Ovary (tissue), 9 donors: ENCODE results near the gene SLC16A5. TPM values are rescaled to one million over a fixed set of nuclear protein-coding genes. Genes with fewer than 3 reads are reported as not detected.

Experiments used
- DNase-seq, 5 donors: peaks; one replicate each; pipeline ENCODE4 v3.0.0-alpha.2; 2019 to 2020
- H3K27ac ChIP-seq, 2 donors: fragments of 200-600 bp; one replicate each; pipeline versions ENCODE4 v1.5.1 to v1.8.0; 2019 to 2022
- H3K27me3 ChIP-seq: fragments of 200-600 bp; one replicate; pipeline ENCODE4 v1.8.0; 2022
- H3K36me3 ChIP-seq: fragments of 200-600 bp; sonication (generic); one replicate; pipeline ENCODE4 v1.5.1; 2019
- H3K4me1 ChIP-seq: one replicate; pipeline ENCODE4 v1.8.1; 2013; ENCODE audit warnings: mild to moderate bottlenecking, moderate library complexity; ENCODE audit not compliant: insufficient read depth
- H3K4me3 ChIP-seq: fragments of 200-600 bp; sonication (generic); one replicate; pipeline ENCODE4 v1.5.1; 2017
- H3K9me3 ChIP-seq, 2 donors: fragments of 200-600 bp in 1 of 2; sonication (generic) in 1 of 2; one replicate each; pipeline versions ENCODE4 v1.5.1 to v1.8.1; 2013 to 2019; ENCODE audit warnings: mild to moderate bottlenecking in 1 of 2, moderate library complexity in 1 of 2
- EP300 ChIP-seq: sonication (generic); formaldehyde crosslinking; IDR thresholded peaks from one replicate; pipeline ENCODE4 v1.6.1; 2017; ENCODE audit warnings: antibody characterized with exemption
- POLR2A ChIP-seq: fragments of 450-650 bp; IDR thresholded peaks from one replicate; pipeline ENCODE4 v1.6.1; 2017; ENCODE audit warnings: antibody characterized with exemption, mild to moderate bottlenecking, moderate library complexity
- WGBS, 3 donors: extraction: QIAGEN DNeasy Blood & Tissue Kit in 1 of 3; methylation state at CpG; one replicate each; pipeline versions ENCODE4 v1.1.5 to v1.1.7; 2013 to 2017; 5-methylcytosine and 5-hydroxymethylcytosine counted together
- intact Hi-C, 4 donors: fragments of 100-400 bp; cut with DNase I; formaldehyde crosslinking; loops; one replicate each; pipeline versions ENCODE4 v1.11.0 to v1.15.1; 2022 to 2023
- polyA plus RNA-seq, 2 donors: library from polyadenylated mRNA; stranded (reverse); fragments of 200-250 nt in 1 of 2; fragments of 350-450 nt in 1 of 2; fragmentation: Illumina TruSeq in 1 of 2; extraction: RNeasy Lipid Tissue Mini Kit (QIAGEN cat#74804) in 1 of 2; gene quantifications; one replicate each; pipeline ENCODE4 v1.2.3, GENCODE V29; 2013 to 2014
- total RNA-seq, 7 donors: library from RNA; depleted of rRNA in 2 of 7; stranded (reverse); fragments of >200 nt in 2 of 7; fragmentation: NEBNext Ultra II Directional in 3 of 7; extraction: Animal tissue kit (Norgen Biotek cat#: 25700) in 3 of 7; gene quantifications; one replicate each; pipeline versions ENCODE4 v1.1.0 to v1.2.4, GENCODE V29; 2016 to 2023
- TF ChIP-seq, protein P1 (sequence below), 3 donors: fragments of 450-650 bp in 2 of 3; fragments of 200-600 bp in 1 of 3; IDR thresholded peaks; one replicate each; pipeline versions ENCODE4 v1.5.1 to v1.8.0; 2016 to 2022; ENCODE audit warnings: antibody characterized with exemption in 3 of 3, mild to moderate bottlenecking in 1 of 3
- donor health status: DM: no; HTN: no; CAD: no; lungs with moderate emphysema.
- donor health status: DM: no; HTN: no; CAD: no.
- donor health status: Bipolar disorder and iron deficiency.
- donor health status: DM: yes; HTN: yes; CAD: no.
- donor health status: DM: no; HTN: no; CAD: no.
- donor health status: DM: yes; HTN: yes; CAD: no.

Gene SLC16A5
- total and polyA plus RNA-seq, 9 donors: 2.0 to 20.6 (median 12.1) TPM

GRCh38 chr17:75063626-75064025 is 24.1 kb upstream of the SLC16A5 start:
- 79 to 92% (median 91%) methylated on average over 3 of the region's 3 CpGs for WGBS, 3 donors
- Histone ChIP-seq H3K9me3 (no peaks in the 10 kb centered on the region), H3K27ac (no peak overlapping the region), H3K4me3 (no peak overlapping the region), H3K4me1 (peaks cover 2% of the 10 kb centered on the region), H3K36me3 (no peaks in the 10 kb centered on the region), H3K27me3 (no peaks in the 10 kb centered on the region)
- intact Hi-C loops: loop anchor here in 1 of 4 donors (10.0 kb wide), 1 partner anchor 131 kb away; no protein-coding TSS in a partner anchor
- no peak for DNase-seq
- TF ChIP-seq, protein P1, sequence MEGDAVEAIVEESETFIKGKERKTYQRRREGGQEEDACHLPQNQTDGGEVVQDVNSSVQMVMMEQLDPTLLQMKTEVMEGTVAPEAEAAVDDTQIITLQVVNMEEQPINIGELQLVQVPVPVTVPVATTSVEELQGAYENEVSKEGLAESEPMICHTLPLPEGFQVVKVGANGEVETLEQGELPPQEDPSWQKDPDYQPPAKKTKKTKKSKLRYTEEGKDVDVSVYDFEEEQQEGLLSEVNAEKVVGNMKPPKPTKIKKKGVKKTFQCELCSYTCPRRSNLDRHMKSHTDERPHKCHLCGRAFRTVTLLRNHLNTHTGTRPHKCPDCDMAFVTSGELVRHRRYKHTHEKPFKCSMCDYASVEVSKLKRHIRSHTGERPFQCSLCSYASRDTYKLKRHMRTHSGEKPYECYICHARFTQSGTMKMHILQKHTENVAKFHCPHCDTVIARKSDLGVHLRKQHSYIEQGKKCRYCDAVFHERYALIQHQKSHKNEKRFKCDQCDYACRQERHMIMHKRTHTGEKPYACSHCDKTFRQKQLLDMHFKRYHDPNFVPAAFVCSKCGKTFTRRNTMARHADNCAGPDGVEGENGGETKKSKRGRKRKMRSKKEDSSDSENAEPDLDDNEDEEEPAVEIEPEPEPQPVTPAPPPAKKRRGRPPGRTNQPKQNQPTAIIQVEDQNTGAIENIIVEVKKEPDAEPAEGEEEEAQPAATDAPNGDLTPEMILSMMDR (IDR thresholded peaks at IDR 0.05): no peak
- TF ChIP-seq EP300 (no peak), POLR2A (no peak)

GRCh38 chr17:75064040-75064439 is 23.7 kb upstream of the SLC16A5 start:
- TF ChIP-seq EP300 (no peak), POLR2A (no peak)
- TF ChIP-seq, protein P1 (IDR thresholded peaks at IDR 0.05): no peak
- Histone ChIP-seq H3K36me3 (no peaks in the 10 kb centered on the region), H3K27ac (no peak overlapping the region), H3K27me3 (no peaks in the 10 kb centered on the region), H3K4me3 (no peak overlapping the region), H3K4me1 (peaks cover 2% of the 10 kb centered on the region), H3K9me3 (no peaks in the 10 kb centered on the region)
- WGBS, 3 donors: 90 to 95% (median 91%) methylated on average over 11 of the region's 11 CpGs
- intact Hi-C loops: loop anchor here in 1 of 4 donors (10.0 kb wide), 1 partner anchor 131 kb away; no protein-coding TSS in a partner anchor
- DNase-seq: no peak

GRCh38 chr17:75064460-75064859 is 23.3 kb upstream of the SLC16A5 start:
- H3K36me3 ChIP-seq: no peaks in the 10 kb centered on the region
- H3K4me3 ChIP-seq: no peak overlapping the region
- TF ChIP-seq EP300: no peak
- TF ChIP-seq, protein P1 (IDR thresholded peaks at IDR 0.05): no peak
- no peak for TF ChIP-seq POLR2A
- WGBS, 3 donors: 78 to 85% (median 82%) methylated on average over 8 of the region's 8 CpGs
- DNase-seq: no peak
- intact Hi-C loops: loop anchor here in 1 of 4 donors (10.0 kb wide), 1 partner anchor 130 kb away; no protein-coding TSS in a partner anchor
- H3K4me1 ChIP-seq: peaks cover under 1% of the 10 kb centered on the region
- H3K9me3 ChIP-seq: no peaks in the 10 kb centered on the region
- H3K27ac ChIP-seq: no peak overlapping the region
- no peaks in the 10 kb centered on the region for H3K27me3 ChIP-seq

- no peaks in the 10 kb centered on the region for H3K4me1 ChIP-seq
- no peak for DNase-seq
- H3K27me3 ChIP-seq: no peaks in the 10 kb centered on the region
- 87 to 93% (median 91%) methylated on average over 18 of the region's 18 CpGs for WGBS, 3 donors
- intact Hi-C loops: loop anchor here in 1 of 4 donors (10.0 kb wide), 1 partner anchor 130 kb away; no protein-coding TSS in a partner anchor
- H3K4me3 ChIP-seq: no peak overlapping the region
- H3K9me3 ChIP-seq: no peaks in the 10 kb centered on the region
- no peaks in the 10 kb centered on the region for H3K36me3 ChIP-seq
- TF ChIP-seq, protein P1 (IDR thresholded peaks at IDR 0.05): no peak
- TF ChIP-seq POLR2A (no peak), EP300 (no peak)
- H3K27ac ChIP-seq: no peak overlapping the region
These were observed 22.7 kb upstream of the SLC16A5 start for GRCh38 chr17:75064867-75065561.
